ENCODE data around the gene THSD7A.

GRCh38 chr7:11732207-11732606, 99.8 kb downstream of the THSD7A start:
- TF ChIP-seq CTCF (IDR thresholded peaks at IDR 0.05; ENCODE audit: insufficient read depth, low read depth, low read length) (no peak), EZH2 (IDR thresholded peaks at IDR 0.05; ENCODE audit: insufficient read depth, low read length) (no peak)
